OCI-LY7 (cell line): ENCODE measurements around the gene SWSAP1. TPM values are rescaled to one million over a fixed set of nuclear protein-coding genes. Genes with fewer than 3 reads are reported as not detected.

ENCODE experiments used
- BruUV-seq: library from RNA; stranded (reverse); fragments of 400-500 nt; replicated peaks from 2 replicates; lab custom pipeline; 2021; lab: Mats Ljungman, UMichigan
- CTCF ChIA-PET: fragments of 300-600 bp; sonication (Branson Sonifier 250); formaldehyde crosslinking; loops from one replicate; lab custom pipeline; 2022; ENCODE audit warnings: antibody characterized with exemption; ENCODE audit not compliant: unreplicated experiment; lab: Charles Lee
- POLR2A ChIA-PET: fragments of 300-600 bp; sonication (Branson Sonifier 250); formaldehyde crosslinking; loops from one replicate; lab custom pipeline; 2022; ENCODE audit warnings: antibody characterized with exemption; lab: Charles Lee
- DNase-seq: peaks from one replicate; pipeline ENCODE4 v3.0.0-alpha.2; 2015; ENCODE audit warnings: low spot score
- H2AFZ ChIP-seq: fragments of 200-600 bp; sonication (generic), shearing (Covaris generic); 2 replicates; pipeline ENCODE4 v1.6.1; 2014; ENCODE audit warnings: mild to moderate bottlenecking, antibody characterized with exemption, low read length, moderate library complexity
- H3K27ac ChIP-seq: fragments of 200-600 bp; sonication (generic); 2 replicates; pipeline ENCODE4 v1.5.1; 2014; ENCODE audit warnings: mixed run types, low read depth, mild to moderate bottlenecking, moderate library complexity, low read length, inconsistent platforms; ENCODE audit not compliant: poor library complexity, severe bottlenecking
- H3K36me3 ChIP-seq: fragments of 200-600 bp; sonication (generic); 2 replicates; pipeline ENCODE4 v1.6.1; 2014; ENCODE audit warnings: mild to moderate bottlenecking, antibody characterized with exemption, low read length, moderate library complexity, mixed read lengths; ENCODE audit not compliant: insufficient read depth
- H3K4me1 ChIP-seq: fragments of 200-600 bp; sonication (generic); 2 replicates; pipeline ENCODE4 v1.5.1; 2014; ENCODE audit warnings: mild to moderate bottlenecking, low read length; ENCODE audit not compliant: insufficient read depth, poor library complexity, severe bottlenecking
- H3K4me2 ChIP-seq: fragments of 200-600 bp; sonication (generic); 2 replicates; pipeline ENCODE4 v1.6.1; 2014; ENCODE audit warnings: mild to moderate bottlenecking, low read length
- H3K4me3 ChIP-seq: fragments of 200-600 bp; sonication (generic); 2 replicates; pipeline ENCODE4 v1.5.1; 2014; ENCODE audit warnings: mild to moderate bottlenecking, low read depth, low read length; ENCODE audit not compliant: poor library complexity, severe bottlenecking
- H3K79me2 ChIP-seq: fragments of 200-600 bp; sonication (generic); 2 replicates; pipeline ENCODE4 v1.6.1; 2016; ENCODE audit warnings: low read depth, mild to moderate bottlenecking, low read length, moderate library complexity, mixed read lengths; ENCODE audit not compliant: insufficient read depth
- H3K9me2 ChIP-seq: fragments of 200-600 bp; sonication (generic); 2 replicates; pipeline ENCODE4 v1.6.1; 2016; ENCODE audit warnings: mild to moderate bottlenecking, low read length, mixed read lengths; ENCODE audit not compliant: insufficient read depth
- H3K9me3 ChIP-seq: fragments of 200-600 bp; sonication (generic); 2 replicates; pipeline ENCODE4 v1.6.1; 2014; ENCODE audit warnings: mild to moderate bottlenecking, mixed run types, low read length, mixed read lengths
- H4K20me1 ChIP-seq: fragments of 200-600 bp; sonication (generic); 2 replicates; pipeline ENCODE4 v1.6.1; 2014; ENCODE audit warnings: mild to moderate bottlenecking, antibody characterized with exemption, low read length, moderate library complexity, mixed read lengths; ENCODE audit not compliant: insufficient read depth
- CTCF ChIP-seq: fragments of 200-600 bp; sonication (generic); conservative IDR thresholded peaks from 2 replicates; pipeline ENCODE4 v1.5.1; 2014; ENCODE audit warnings: mild to moderate bottlenecking, antibody characterized with exemption, low read length, moderate library complexity, mixed read lengths
- EZH2phosphoT487 ChIP-seq: fragments of 200-600 bp; sonication (generic); IDR thresholded peaks from 2 replicates; pipeline ENCODE4 v1.6.1; 2018; ENCODE audit warnings: low read depth, borderline replicate concordance, mild to moderate bottlenecking, mixed run types, antibody characterized with exemption, low read length, moderate library complexity, mixed read lengths
- intact Hi-C: fragments of 100-400 bp; cut with micrococcal nuclease; formaldehyde crosslinking; loops from one replicate; pipeline ENCODE4 v1.10.0; 2022; ENCODE audit not compliant: unreplicated experiment
- total RNA-seq, 2 experiments: library from RNA; depleted of rRNA in 1 of 2; stranded (reverse); fragments of >200 nt in 1 of 2; shearing (Covaris generic) in 1 of 2; gene quantifications; 2 replicates each; pipeline ENCODE4 v1.2.3, GENCODE V29; 2014 to 2022

Gene SWSAP1
- total RNA-seq, 2 experiments from 2014 or later, result 5.6 to 6.8 TPM

- ChIA-PET POLR2A (interaction anchor here (0.7 to 1.7 kb wide), 4 partner anchors 37 to 458 kb away, joined by 4 to 7 read pairs (median 4); partner anchors contain the start of gene RAB3D), CTCF (interaction anchor here (2.6 kb wide), 1 partner anchor 105 kb away, joined by 11 read pairs; no protein-coding TSS in a partner anchor)
- peaks cover 18% of the 10 kb centered on the region; the same call in 1 of the 2 replicates for H3K36me3 ChIP-seq
- peak overlapping the region; percentile 80 for H3K27ac ChIP-seq
- H3K9me2 ChIP-seq, result no peaks in the 10 kb centered on the region
- no peaks in the 10 kb centered on the region for H3K9me3 ChIP-seq
- BruUV-seq, result no TSS peak
- peak overlapping the region; percentile 77 for H2AFZ ChIP-seq
- H4K20me1 ChIP-seq, result no peaks in the 10 kb centered on the region
- peak overlapping the region; percentile 87 for H3K4me3 ChIP-seq
- peaks cover 57% of the 10 kb centered on the region for H3K4me1 ChIP-seq
- peak; percentile 79 for DNase-seq
- intact Hi-C loops, result no loop called here
- peak overlapping the region; percentile 73 for H3K4me2 ChIP-seq
- H3K79me2 ChIP-seq, result peaks cover 26% of the 10 kb centered on the region
- TF ChIP-seq EZH2phosphoT487, result no peak
- no peak for TF ChIP-seq CTCF
Observed at GRCh38 chr19:11377237-11377636, 2.8 kb downstream of the SWSAP1 start.

GRCh38 chr19:11377756-11378155, 3.3 kb downstream of the SWSAP1 start:
- no peak for DNase-seq
- no peaks in the 10 kb centered on the region for H3K9me3 ChIP-seq
- H3K4me3 ChIP-seq, result peak overlapping the region; percentile 87
- intact Hi-C loops, result no loop called here
- peak overlapping the region; percentile 37; the same call in 1 of the 2 replicates for H3K4me2 ChIP-seq
- CTCF ChIA-PET, result interaction anchor here (2.6 kb wide), 1 partner anchor 105 kb away, joined by 11 read pairs; no protein-coding TSS in a partner anchor
- POLR2A ChIA-PET, result interaction anchor here (1.5 to 1.7 kb wide), 2 partner anchors 38 to 105 kb away, joined by 4 to 5 read pairs; partner anchors contain the start of gene RAB3D
- peaks cover 18% of the 10 kb centered on the region; the same call in 1 of the 2 replicates for H3K36me3 ChIP-seq
- TF ChIP-seq CTCF, result no peak
- TF ChIP-seq EZH2phosphoT487, result no peak
- no peaks in the 10 kb centered on the region for H3K9me2 ChIP-seq
- peaks cover 60% of the 10 kb centered on the region for H3K4me1 ChIP-seq
- no peak overlapping the region; the same call in 1 of the 2 replicates for H2AFZ ChIP-seq
- peaks cover 26% of the 10 kb centered on the region for H3K79me2 ChIP-seq
- BruUV-seq, result no TSS peak
- peak overlapping the region; percentile 80 for H3K27ac ChIP-seq
- H4K20me1 ChIP-seq, result no peaks in the 10 kb centered on the region
